ENCODE results near the gene PCDH1. TPM values are rescaled to one million over a fixed set of nuclear protein-coding genes. Genes with fewer than 3 reads are reported as not detected.

PCDH1 gene
- total RNA-seq, 4 donors from 2014 or later = 23.0 to 52.8 (median 30.9) TPM

GRCh38 chr5:141851195-141851874, 26.9 kb downstream of the PCDH1 start:
- H3K27me3 ChIP-seq = peaks cover 4% of the 10 kb centered on the region
- H3K36me3 ChIP-seq = peaks cover 0 to 9% of the 10 kb centered on the region in 2 donors
- 70 to 75% methylated on average over 2 of the region's 10 CpGs for whole genome bisulfite sequencing, 2 donors (ENCODE audit: low coverage in 1 of 2)
- no peak for TF ChIP-seq EP300 (IDR thresholded peaks at IDR 0.05)
- no peak for TF ChIP-seq POLR2AphosphoS5 (IDR thresholded peaks at IDR 0.05)
- TF ChIP-seq, protein P1, sequence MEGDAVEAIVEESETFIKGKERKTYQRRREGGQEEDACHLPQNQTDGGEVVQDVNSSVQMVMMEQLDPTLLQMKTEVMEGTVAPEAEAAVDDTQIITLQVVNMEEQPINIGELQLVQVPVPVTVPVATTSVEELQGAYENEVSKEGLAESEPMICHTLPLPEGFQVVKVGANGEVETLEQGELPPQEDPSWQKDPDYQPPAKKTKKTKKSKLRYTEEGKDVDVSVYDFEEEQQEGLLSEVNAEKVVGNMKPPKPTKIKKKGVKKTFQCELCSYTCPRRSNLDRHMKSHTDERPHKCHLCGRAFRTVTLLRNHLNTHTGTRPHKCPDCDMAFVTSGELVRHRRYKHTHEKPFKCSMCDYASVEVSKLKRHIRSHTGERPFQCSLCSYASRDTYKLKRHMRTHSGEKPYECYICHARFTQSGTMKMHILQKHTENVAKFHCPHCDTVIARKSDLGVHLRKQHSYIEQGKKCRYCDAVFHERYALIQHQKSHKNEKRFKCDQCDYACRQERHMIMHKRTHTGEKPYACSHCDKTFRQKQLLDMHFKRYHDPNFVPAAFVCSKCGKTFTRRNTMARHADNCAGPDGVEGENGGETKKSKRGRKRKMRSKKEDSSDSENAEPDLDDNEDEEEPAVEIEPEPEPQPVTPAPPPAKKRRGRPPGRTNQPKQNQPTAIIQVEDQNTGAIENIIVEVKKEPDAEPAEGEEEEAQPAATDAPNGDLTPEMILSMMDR (IDR thresholded peaks at IDR 0.05) = no peak
- TF ChIP-seq POLR2A (IDR thresholded peaks at IDR 0.05) = no peak
- no peak for ATAC-seq
- peak overlapping the region in 3 of 4 donors; percentile 89 to 94 (median 94) for H3K27ac ChIP-seq
- H3K4me3 ChIP-seq = peak overlapping the region in 1 of 2 donors; percentile 80
- peaks cover 0 to 32% (median 5%) of the 10 kb centered on the region in 3 donors for H3K4me1 ChIP-seq
- no peaks in the 10 kb centered on the region for H3K9me3 ChIP-seq

- Histone ChIP-seq H3K36me3 (peaks cover 0 to 9% of the 10 kb centered on the region in 2 donors), H3K27ac (peak overlapping the region in 3 of 4 donors; percentile 89 to 94 (median 94)), H3K4me3 (peak overlapping the region; percentile 66 to 80), H3K9me3 (no peaks in the 10 kb centered on the region), H3K27me3 (peaks cover 9% of the 10 kb centered on the region), H3K4me1 (peaks cover 0 to 27% (median 5%) of the 10 kb centered on the region in 3 donors)
- 30 to 40% methylated on average over 1 to 2 of the region's 10 CpGs for WGBS, 2 donors (ENCODE audit: low coverage in 1 of 2)
- no peak for TF ChIP-seq POLR2AphosphoS5 (IDR thresholded peaks at IDR 0.05)
- TF ChIP-seq POLR2A (IDR thresholded peaks at IDR 0.05) = no peak
- TF ChIP-seq, protein P1 (IDR thresholded peaks at IDR 0.05) = no peak
- TF ChIP-seq EP300 (IDR thresholded peaks at IDR 0.05) = no peak
- no peak for ATAC-seq
These were observed 27.4 kb downstream of the PCDH1 start for GRCh38 chr5:141850786-141851185.

GRCh38 chr5:141850244-141850768, 27.9 kb downstream of the PCDH1 start:
- peak; percentile 17 for ATAC-seq
- Histone ChIP-seq H3K4me3 (peak overlapping the region; percentile 66 to 80), H3K4me1 (peaks cover 0 to 23% (median 5%) of the 10 kb centered on the region in 3 donors), H3K27me3 (peaks cover 13% of the 10 kb centered on the region), H3K9me3 (no peaks in the 10 kb centered on the region), H3K36me3 (peaks cover 0 to 9% of the 10 kb centered on the region in 2 donors), H3K27ac (peak overlapping the region; percentile 70 to 94 (median 92))
- WGBS, 2 donors (ENCODE audit: low coverage in 1 of 2) = 0% methylated on average over 8 of the region's 36 CpGs; no CpG with 5 or more reads in 1 of the 2 donors
- TF ChIP-seq POLR2A (IDR thresholded peaks at IDR 0.05) (no peak), POLR2AphosphoS5 (IDR thresholded peaks at IDR 0.05) (no peak), EP300 (IDR thresholded peaks at IDR 0.05) (no peak)
- TF ChIP-seq, protein P1 (IDR thresholded peaks at IDR 0.05) = no peak

DNA sequence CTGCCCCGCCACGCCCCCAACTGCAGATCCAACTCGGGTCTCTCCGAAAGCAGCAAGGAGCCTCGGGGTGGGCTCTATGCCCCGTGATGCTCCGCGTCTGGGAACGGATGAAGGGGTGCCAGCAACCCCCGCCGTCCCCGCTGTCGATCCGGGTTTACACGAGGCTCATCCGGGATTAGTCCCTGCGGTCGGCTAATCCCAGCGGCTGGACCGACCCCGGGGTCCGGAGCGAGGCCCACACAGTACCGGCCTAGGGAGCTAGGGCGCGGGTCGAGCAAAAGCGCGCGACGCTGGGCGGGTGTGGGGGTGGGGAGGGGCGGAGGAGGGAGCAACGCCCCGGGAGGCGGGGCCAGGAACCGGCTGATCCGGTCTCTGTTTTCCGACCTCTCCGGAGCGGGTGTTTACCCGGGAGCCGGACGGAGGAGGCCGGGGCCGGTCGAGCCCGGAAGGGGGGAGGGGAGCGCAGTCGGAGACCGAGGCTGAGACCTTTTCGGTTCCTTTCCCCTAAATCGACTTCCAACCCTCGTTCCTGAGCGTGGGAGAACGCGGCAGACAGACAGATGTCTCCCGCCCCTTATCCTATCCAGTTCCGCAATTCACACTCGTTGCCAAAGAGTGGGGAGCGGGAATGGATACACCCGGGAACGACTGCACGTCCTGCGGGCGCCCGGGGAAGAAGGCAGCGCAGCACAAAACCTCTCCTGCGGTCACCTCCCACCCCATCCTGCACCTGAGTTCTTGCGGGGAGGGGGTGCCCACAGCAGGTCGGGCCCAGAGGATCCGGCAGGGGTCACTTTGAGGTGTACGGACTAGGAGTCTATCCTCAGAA, 28.6 kb downstream of the PCDH1 start:
- TF ChIP-seq, protein P1 (IDR thresholded peaks at IDR 0.05) = peak in 2 of 4 experiments; percentile 29 to 38
- TF ChIP-seq POLR2AphosphoS5 (IDR thresholded peaks at IDR 0.05) (peak; percentile 83), EP300 (IDR thresholded peaks at IDR 0.05) (no peak), POLR2A (IDR thresholded peaks at IDR 0.05) (peak; percentile 73 to 81)
- H3K4me3 ChIP-seq = peak overlapping the region; percentile 66 to 80
- WGBS, 2 donors (ENCODE audit: low coverage in 1 of 2) = 0% methylated on average over 1 of the region's 73 CpGs; no CpG with 5 or more reads in 1 of the 2 donors
- peaks cover 20% of the 10 kb centered on the region for H3K27me3 ChIP-seq
- ATAC-seq = peak; percentile 91
- H3K9me3 ChIP-seq = no peaks in the 10 kb centered on the region
- H3K36me3 ChIP-seq = peaks cover 0 to 9% of the 10 kb centered on the region in 2 donors
- H3K27ac ChIP-seq = peak overlapping the region; percentile 70 to 94 (median 92)
- peaks cover 0 to 23% (median 5%) of the 10 kb centered on the region in 3 donors for H3K4me1 ChIP-seq

All from gastroesophageal sphincter (tissue), 4 donors.